Stimulated activated CD8-positive, alpha-beta memory T cell treated with anti-CD3 and anti-CD28 coated beads, Interleukin-2, amount 100 ng/mL, for 1 hour (primary cell): Measurements from ENCODE around the gene NRG2.

ENCODE experiments used
- DNase-seq, 2 donors: peaks; one replicate each; pipeline ENCODE4 v3.0.0-alpha.2; 2020; ENCODE audit warnings: low read depth in 2 of 2

NRG2 gene

GRCh38 chr5:139904566-139904815 is 138.6 kb downstream of the NRG2 start:
- no peak for DNase-seq

DNA sequence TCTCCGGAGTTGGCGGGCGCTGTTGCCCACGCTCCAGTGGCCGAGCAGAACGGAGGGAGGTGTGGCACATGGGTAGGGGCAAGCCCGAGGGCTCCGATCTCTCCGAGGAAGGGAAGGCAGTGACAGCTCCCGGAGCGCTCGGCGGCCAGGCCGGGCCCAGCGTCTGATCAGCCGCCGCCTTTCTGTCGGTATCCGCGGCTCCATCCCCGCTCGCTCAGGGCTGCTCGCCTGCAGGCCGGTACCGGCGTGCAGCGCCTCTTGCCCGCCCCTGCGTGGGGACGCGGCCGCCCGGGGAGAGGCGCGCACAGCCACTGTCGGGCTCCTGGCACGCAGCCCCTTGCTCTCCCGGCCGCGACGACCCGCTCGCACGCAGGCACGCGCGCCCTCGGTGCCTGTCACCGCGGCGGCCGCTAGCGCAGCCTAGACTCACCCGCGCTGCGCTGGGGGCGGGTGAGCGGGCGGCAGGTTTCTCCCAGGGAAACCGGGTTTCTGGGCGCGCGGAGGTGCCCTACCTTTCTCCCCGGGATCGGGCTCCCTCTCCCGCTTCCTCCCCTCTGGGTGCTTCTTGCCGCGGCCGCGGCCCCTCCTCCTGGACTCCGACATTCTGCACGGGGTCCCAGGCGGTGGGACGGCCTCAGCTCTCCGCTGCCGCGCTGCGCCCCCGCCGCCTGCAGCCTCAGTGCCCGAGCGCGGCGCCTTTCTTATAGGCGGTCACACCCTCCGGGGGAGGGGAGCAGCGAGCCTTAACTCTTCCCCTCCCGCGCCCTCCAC is 139.1 kb downstream of the NRG2 start:
- DNase-seq: no peak

- DNase-seq: no peak
Observed at GRCh38 chr5:139903450-139903794, 139.7 kb downstream of the NRG2 start.

DNA sequence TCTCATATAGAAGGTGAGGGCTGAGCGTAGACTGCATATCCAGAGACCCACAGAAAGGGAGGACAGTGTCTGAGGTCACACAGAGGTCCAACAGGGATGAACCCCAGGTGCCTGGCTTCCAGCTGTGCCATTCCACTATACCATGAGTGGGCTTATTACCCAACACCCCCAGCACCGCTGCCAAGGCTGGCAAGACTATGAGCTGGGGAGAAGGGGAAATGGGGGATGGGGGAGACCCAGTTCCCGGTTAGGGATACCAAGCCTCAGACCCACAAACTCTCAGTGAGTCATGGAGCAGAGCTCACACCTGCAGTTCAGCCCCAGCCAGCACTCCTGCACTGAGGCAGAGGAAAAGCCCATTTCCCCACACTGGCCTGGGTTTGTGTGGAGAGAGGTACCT is 141.1 kb downstream of the NRG2 start:
- no peak for DNase-seq

GRCh38 chr5:139901251-139901575 is 141.9 kb downstream of the NRG2 start:
- no peak for DNase-seq

DNA sequence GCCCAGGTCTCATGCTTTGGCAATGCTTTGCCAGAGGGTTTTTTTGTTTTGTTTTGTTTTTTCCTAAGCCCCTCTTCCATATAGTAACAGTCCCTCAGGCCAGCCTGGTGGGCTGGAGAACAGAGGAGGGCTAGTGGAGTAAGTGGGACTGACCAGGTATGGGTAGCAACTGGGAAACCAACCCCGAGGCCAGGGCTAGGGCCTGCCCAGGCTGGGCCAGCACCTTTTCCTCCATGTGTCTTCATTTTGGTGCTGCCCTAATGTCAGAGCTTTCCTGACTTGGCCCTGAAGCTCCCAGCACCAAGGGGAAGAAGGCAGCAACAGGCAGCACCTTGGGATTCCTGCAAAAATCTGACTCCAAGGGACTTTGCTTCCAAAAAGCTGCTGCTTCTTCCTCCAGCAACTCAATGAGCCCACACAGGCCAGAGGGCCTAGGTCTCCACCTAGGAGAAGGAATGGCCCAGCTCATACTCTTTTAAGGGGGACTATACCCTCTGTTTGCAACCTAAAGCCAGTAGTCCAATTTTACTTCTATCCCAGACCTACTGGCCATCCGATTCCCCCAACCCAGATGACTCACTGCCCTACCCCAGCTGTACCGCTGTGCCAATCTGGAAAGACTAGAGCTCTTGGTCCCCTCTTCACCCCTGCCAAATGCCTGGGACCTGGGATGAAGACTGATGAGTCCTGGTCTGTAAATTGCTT is 142.4 kb downstream of the NRG2 start:
- DNase-seq: no peak

DNA sequence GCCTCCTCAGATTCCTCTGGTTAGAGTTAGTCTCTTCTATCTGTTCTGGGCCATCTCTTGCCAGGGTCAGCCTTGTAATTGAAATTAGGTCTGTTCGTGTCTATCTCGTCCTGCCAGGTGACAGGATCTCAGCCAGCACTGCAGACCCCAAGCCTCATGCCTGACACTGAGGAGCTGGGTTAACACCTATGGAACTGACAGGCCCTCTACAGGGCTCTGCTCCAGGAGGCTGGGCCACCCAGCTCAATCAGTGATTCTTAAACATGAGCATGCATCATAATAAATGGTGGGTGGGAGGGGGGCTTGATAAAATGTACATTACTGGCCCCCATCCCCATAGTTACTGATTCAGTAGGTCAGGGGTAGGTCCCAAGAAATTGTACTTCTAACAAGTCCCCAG is 144.1 kb downstream of the NRG2 start:
- no peak for DNase-seq

DNA sequence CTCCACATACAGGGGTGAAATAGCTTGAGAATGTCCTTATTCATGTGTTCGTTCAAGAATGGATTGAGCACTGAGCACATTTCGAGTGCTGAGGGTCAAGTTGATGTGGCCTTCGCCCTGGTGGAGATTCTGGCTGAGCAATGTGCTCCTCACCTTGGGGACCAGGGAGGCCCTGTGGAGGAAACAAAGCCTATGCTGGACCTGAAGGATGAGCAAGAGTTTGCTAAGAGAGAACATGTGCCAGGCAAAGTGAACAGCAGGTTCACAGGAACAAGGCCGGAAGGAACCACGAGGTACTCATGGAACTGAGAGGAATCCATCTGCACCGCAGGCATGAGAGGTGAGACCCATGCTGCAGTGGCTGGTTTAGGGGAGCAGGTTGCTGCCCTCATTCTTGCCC is 145.1 kb downstream of the NRG2 start:
- DNase-seq: no peak

DNA sequence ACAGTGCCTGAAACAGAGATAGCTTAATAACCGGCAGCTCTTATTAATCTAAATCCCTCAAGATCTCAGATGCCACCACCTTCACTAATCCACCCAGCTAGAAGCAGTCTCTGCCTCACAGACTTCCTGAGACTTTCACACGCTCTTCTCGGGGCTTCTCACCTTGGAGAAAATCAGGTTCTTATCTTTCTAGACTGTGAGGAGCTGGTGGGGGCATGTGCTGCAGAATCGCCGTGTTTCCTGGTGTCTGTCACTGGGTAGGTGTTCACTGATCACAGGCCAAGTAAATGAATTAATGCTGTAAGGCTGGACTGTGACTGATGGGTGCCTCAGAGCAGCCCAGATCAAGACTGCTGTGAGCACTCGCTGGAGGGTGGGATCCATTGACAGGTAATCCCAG is 145.8 kb downstream of the NRG2 start:
- DNase-seq: no peak

- no peak for DNase-seq
Observed at GRCh38 chr5:139896718-139897117, 146.4 kb downstream of the NRG2 start.

DNA sequence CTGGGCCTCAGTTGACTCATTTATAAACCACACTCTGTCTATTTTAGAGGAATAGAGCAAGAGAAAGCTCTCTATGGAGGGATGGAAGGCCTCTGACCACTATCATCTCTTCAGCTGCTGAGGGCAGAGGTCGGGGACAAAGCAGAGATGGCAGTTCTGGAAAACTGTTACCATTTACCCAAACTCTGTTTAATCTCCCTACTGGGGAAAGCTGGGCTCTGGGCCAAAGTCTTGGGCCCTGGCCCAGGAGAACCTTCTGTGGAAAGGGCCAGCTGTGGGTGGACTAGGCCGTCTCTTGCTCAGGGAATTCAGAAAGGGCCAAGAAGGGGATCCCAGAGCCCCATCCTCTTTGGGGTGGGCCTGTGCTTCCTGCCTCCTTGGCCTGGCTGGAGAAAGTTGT is 147.5 kb downstream of the NRG2 start:
- no peak for DNase-seq

GRCh38 chr5:139895046-139895445 is 148.1 kb downstream of the NRG2 start:
- no peak for DNase-seq

GRCh38 chr5:139893873-139894272 is 149.2 kb downstream of the NRG2 start:
- DNase-seq: no peak

DNA sequence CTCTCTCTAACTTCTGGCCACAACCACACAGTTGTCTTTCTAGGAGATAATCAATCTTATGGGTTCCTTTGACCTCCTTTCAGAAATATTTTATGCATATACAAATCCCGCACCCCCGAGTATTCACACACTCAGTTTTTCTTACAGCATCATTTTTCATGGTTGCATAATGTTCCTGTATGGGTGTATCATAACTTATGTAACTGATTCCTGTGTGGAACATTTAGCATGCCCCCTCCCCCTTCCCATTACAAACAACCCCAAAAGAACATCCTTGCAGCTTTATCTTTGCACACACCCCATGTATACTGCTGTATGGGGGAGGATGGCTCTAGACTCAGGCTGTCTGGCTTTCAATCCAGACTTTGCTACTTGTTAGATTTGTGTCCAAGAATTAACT is 153.7 kb downstream of the NRG2 start:
- no peak for DNase-seq

DNA sequence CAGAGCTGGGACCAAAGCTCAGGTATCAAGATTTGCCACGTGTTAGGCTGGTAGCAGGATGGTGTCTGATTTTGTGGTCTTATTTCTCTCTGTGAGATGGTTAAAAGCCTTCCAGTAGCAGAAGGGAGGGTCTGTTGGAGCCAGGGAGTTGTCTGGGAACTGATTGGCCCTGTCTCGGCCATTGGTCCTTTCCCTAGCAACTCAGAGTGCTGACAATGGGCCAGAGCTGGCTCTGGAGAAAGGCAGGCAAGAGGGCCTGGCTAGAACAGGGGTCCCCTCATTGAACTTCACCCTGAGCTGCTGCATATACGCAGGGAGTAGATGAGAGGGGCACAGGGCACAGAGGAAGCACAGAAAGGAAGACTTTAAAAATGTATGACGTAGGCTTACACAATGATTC is 154.7 kb downstream of the NRG2 start:
- no peak for DNase-seq

GRCh38 chr5:139886213-139886612 is 156.9 kb downstream of the NRG2 start:
- DNase-seq: no peak

DNA sequence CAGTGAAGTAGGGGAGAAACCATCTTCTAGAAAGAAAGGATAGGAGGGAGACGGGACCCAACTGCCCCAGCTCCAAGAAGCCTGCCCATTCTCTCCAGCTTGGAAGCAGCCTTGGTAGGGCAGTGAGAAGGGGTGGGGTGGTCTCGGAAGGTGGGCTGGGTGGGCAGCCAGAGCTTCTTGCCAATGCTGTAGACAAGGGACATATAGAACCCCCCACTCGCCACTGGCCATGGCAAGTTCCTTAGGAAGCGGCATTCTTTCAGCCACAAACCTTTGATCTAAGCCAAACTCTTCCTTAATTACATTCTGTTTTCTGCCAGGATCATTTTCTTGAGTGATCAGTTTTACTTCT is 157.3 kb downstream of the NRG2 start:
- DNase-seq: no peak

DNA sequence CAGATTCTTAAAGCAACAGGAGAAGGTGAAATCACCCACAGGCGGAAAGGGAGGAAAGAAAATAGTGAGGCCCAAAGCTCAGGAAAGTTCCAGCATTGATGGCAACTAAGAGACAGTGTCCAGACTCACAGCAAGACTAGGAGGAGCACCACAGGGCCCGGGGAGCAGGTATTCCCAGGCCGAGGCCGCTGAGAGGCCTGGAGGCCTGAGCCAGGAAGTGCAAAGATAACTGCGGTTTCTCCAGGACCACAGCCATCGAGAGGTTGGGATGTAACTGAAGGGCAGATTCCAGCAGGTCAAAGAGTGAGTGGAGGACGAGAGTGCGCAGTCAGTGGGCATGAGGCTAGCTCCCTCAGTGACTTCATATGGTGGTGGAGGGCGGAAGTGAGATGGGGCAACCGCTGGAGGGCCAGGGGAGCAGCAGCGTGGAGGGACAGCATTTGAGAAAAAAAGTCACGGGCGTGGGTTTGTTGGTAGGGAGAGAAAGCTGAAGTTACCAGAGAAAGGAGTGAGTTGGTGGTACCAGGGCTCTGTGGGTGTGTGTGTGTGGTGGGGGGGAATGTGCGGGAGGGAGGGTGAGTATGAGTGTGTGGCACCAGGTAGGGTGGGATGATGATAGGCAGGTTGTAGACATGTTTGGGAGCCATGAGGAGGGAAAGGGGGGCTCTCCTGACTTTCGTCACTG is 157.8 kb downstream of the NRG2 start:
- DNase-seq: no peak

DNA sequence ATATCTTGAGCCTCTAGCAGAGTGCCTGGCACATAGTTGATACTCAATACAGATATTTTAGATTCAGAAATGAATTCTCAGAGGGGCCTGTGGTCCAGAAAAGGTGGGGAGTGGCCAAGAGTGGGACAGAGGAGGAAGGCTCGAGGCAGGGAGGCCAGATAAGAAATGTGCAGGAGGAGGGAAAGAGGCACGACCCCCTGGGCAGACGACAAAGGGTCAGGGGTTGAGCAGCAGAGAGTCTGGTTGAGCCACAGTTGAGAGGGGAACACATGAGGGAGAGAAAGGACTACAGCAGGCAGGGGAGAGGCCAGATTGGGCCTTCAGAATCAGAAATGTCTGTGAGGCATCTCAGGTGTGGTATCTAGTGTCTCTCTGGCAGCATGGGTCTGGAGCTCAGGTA is 158.4 kb downstream of the NRG2 start:
- DNase-seq: no peak

- no peak for DNase-seq
Observed at GRCh38 chr5:139884144-139884543, 159.0 kb downstream of the NRG2 start.

GRCh38 chr5:139882961-139883539 is 160.0 kb downstream of the NRG2 start:
- DNase-seq: no peak

GRCh38 chr5:139882316-139882715 is 160.8 kb downstream of the NRG2 start:
- DNase-seq: no peak

- DNase-seq: no peak
Observed at GRCh38 chr5:139881143-139881733, 161.9 kb downstream of the NRG2 start.
